ENCODE measurements around the gene KSR2. TPM values are rescaled to one million over a fixed set of nuclear protein-coding genes. Genes with fewer than 3 reads are reported as not detected.
"Not testable (repeated sequence)": the region's sequence is repeated elsewhere in the genome, so short reads cannot be mapped to it uniquely, and the experiment has no call there.

The KSR2 gene
- total RNA-seq, 1 donor from 2014 or later: 1.4 TPM

GRCh38 chr12:117762143-117762542 is 206.6 kb downstream of the KSR2 start:
- Histone ChIP-seq H3K9me3 (no peaks in the 10 kb centered on the region), H3K4me1 (no peaks in the 10 kb centered on the region), H3K4me3 (no peak overlapping the region), H3K27me3 (no peaks in the 10 kb centered on the region), H3K36me3 (no peaks in the 10 kb centered on the region), H3K27ac (no peak overlapping the region)
- intact Hi-C loops (cut with DNase I): no loop called here
- TF ChIP-seq CTCF (IDR thresholded peaks at IDR 0.05): no peak
- DNase-seq (no peak), ATAC-seq (no peak)

- no peaks in the 10 kb centered on the region for H3K9me3 ChIP-seq
- no peaks in the 10 kb centered on the region for H3K36me3 ChIP-seq
- no peak overlapping the region for H3K4me3 ChIP-seq
- DNase-seq: no peak
- H3K27ac ChIP-seq: no peak overlapping the region
- H3K4me1 ChIP-seq: no peaks in the 10 kb centered on the region
- no peak for TF ChIP-seq CTCF (IDR thresholded peaks at IDR 0.05)
- no peak for ATAC-seq
- intact Hi-C loops (cut with DNase I): no loop called here
- H3K27me3 ChIP-seq: no peaks in the 10 kb centered on the region
These were observed 207.2 kb downstream of the KSR2 start for GRCh38 chr12:117761528-117762100.

GRCh38 chr12:117760990-117761389 is 207.8 kb downstream of the KSR2 start:
- H3K27ac ChIP-seq: no peak overlapping the region
- no peaks in the 10 kb centered on the region for H3K4me1 ChIP-seq
- DNase-seq (no peak), ATAC-seq (no peak)
- intact Hi-C loops (cut with DNase I): no loop called here
- TF ChIP-seq CTCF (IDR thresholded peaks at IDR 0.05): no peak
- H3K4me3 ChIP-seq: no peak overlapping the region
- H3K27me3 ChIP-seq: no peaks in the 10 kb centered on the region
- H3K36me3 ChIP-seq: no peaks in the 10 kb centered on the region
- no peaks in the 10 kb centered on the region for H3K9me3 ChIP-seq

- no peak overlapping the region for H3K27ac ChIP-seq
- H3K4me1 ChIP-seq: no peaks in the 10 kb centered on the region
- TF ChIP-seq CTCF (IDR thresholded peaks at IDR 0.05): no peak
- no peaks in the 10 kb centered on the region for H3K27me3 ChIP-seq
- DNase-seq (no peak), ATAC-seq (no peak)
- no peak overlapping the region for H3K4me3 ChIP-seq
- intact Hi-C loops (cut with DNase I): no loop called here
- H3K9me3 ChIP-seq: no peaks in the 10 kb centered on the region
- no peaks in the 10 kb centered on the region for H3K36me3 ChIP-seq
These were observed 218.1 kb downstream of the KSR2 start for GRCh38 chr12:117750657-117751056.

GRCh38 chr12:117749431-117749830 is 219.4 kb downstream of the KSR2 start:
- DNase-seq (no peak), ATAC-seq (no peak)
- Histone ChIP-seq H3K4me1 (no peaks in the 10 kb centered on the region), H3K27me3 (no peaks in the 10 kb centered on the region), H3K27ac (no peak overlapping the region), H3K4me3 (no peak overlapping the region), H3K36me3 (no peaks in the 10 kb centered on the region), H3K9me3 (no peaks in the 10 kb centered on the region)
- TF ChIP-seq CTCF (IDR thresholded peaks at IDR 0.05): no peak
- intact Hi-C loops (cut with DNase I): no loop called here

- H3K9me3 ChIP-seq; DNase-seq; H3K4me3 ChIP-seq; ATAC-seq; H3K27me3 ChIP-seq; H3K27ac ChIP-seq; intact Hi-C loops (cut with DNase I); H3K36me3 ChIP-seq; H3K4me1 ChIP-seq: not testable (repeated sequence)
These were observed 222.4 kb downstream of the KSR2 start for GRCh38 chr12:117746358-117746757.

All from upper lobe of right lung (tissue), 1 donor.